ENCODE measurements around the gene KDM5A. TPM values are rescaled to one million over a fixed set of nuclear protein-coding genes. Genes with fewer than 3 reads are reported as not detected.

KDM5A gene
- total RNA-seq, 1 donor from 2014 or later: 45.7 TPM

DNA sequence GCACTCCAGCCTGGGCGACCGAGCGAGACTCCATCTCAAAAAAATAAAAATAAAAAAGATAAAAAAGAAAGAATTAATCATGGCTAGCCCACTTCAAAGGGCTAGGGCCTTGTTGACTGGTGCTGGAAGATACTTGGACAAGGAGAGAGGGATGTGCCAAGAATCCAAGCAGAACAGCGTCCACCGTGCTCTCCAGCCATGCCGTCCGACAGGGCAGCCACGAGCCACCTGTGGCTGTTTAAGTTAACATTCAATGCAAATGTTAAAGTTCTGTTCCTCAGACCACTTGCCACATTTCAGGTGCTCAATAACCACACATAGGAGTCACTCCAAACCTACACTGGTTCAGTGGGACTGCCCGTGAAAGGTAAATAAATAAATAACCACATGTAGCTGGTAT is 147.9 kb downstream of the KDM5A start:
- Histone ChIP-seq H3K27ac (no peak overlapping the region), H3K4me1 (no peaks in the 10 kb centered on the region), H3K9me3 (no peaks in the 10 kb centered on the region), H3K4me3 (no peak overlapping the region), H3K27me3 (no peaks in the 10 kb centered on the region), H3K36me3 (no peaks in the 10 kb centered on the region)
- TF ChIP-seq POLR2AphosphoS5 (IDR thresholded peaks at IDR 0.05; ENCODE audit: insufficient read depth in 1 of 2, low read depth in 1 of 2) (no peak), POLR2A (IDR thresholded peaks at IDR 0.05) (no peak)
- TF ChIP-seq, protein P1, sequence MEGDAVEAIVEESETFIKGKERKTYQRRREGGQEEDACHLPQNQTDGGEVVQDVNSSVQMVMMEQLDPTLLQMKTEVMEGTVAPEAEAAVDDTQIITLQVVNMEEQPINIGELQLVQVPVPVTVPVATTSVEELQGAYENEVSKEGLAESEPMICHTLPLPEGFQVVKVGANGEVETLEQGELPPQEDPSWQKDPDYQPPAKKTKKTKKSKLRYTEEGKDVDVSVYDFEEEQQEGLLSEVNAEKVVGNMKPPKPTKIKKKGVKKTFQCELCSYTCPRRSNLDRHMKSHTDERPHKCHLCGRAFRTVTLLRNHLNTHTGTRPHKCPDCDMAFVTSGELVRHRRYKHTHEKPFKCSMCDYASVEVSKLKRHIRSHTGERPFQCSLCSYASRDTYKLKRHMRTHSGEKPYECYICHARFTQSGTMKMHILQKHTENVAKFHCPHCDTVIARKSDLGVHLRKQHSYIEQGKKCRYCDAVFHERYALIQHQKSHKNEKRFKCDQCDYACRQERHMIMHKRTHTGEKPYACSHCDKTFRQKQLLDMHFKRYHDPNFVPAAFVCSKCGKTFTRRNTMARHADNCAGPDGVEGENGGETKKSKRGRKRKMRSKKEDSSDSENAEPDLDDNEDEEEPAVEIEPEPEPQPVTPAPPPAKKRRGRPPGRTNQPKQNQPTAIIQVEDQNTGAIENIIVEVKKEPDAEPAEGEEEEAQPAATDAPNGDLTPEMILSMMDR (IDR thresholded peaks at IDR 0.05): no peak
- intact Hi-C loops (cut with DNase I): no loop called here
- no peak for DNase-seq (ENCODE audit: extremely low spot score in 2 of 2)

DNA sequence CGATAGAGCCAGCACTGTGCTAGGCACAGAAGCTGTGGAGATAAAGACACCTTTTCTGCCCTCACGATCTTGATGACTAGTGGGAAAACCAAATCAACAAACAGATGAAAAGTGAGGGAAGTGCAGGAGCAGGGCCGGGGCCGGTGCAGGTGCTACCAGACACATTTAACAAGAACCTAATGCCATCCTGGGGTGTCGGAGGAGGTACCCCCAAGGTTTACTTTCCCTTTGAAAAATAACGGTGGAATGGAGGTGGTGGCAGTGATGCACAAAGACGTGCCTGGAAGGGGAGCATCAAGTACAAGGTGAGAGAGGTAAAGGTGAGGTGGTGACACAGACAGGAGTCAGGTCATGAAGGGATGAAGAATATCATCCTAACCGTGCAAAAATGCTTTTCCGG is 148.6 kb downstream of the KDM5A start:
- Histone ChIP-seq H3K27me3 (no peaks in the 10 kb centered on the region), H3K36me3 (no peaks in the 10 kb centered on the region), H3K4me1 (no peaks in the 10 kb centered on the region), H3K27ac (no peak overlapping the region), H3K4me3 (no peak overlapping the region), H3K9me3 (no peaks in the 10 kb centered on the region)
- intact Hi-C loops (cut with DNase I): no loop called here
- TF ChIP-seq POLR2AphosphoS5 (IDR thresholded peaks at IDR 0.05; ENCODE audit: insufficient read depth in 1 of 2, low read depth in 1 of 2) (no peak), POLR2A (IDR thresholded peaks at IDR 0.05) (no peak)
- TF ChIP-seq, protein P1 (IDR thresholded peaks at IDR 0.05): no peak
- peak; percentile 20 to 58 for DNase-seq (ENCODE audit: extremely low spot score in 2 of 2)

DNA sequence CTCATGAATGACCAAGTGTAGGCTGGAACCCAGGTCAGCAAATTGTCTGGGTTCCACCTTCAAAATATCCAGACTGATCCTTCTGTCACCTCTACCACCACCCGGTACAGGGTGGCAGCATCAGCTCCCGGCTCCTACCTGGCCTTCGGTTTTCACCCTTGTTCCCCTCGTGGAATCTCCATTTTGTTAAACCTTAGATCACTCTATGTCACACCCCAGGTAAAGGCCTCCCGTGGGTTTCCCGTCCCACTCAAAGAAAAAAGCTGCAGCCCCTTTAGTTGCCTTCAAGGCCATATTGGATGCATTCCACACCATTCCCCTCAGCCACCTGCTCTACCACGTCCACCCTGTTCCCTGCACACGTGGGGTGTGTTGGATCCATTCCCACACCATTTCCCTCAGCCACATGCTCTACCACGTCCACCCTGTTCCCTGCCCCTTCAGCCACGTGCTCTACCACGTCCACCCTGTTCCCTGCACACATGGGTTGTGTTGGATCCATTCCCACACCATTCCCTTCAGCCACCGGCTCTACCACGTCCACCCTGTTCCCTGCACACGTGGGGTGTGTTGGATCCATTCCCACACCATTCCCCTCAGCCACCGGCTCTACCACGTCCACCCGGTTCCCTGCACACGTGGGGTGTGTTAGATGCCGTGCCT is 150.3 kb downstream of the KDM5A start:
- H3K27me3 ChIP-seq: no peaks in the 10 kb centered on the region
- H3K27ac ChIP-seq: no peak overlapping the region
- no peaks in the 10 kb centered on the region for H3K9me3 ChIP-seq
- peak; percentile 58 to 89 for DNase-seq (ENCODE audit: extremely low spot score in 2 of 2)
- TF ChIP-seq POLR2AphosphoS5 (IDR thresholded peaks at IDR 0.05; ENCODE audit: insufficient read depth in 1 of 2, low read depth in 1 of 2) (no peak), POLR2A (IDR thresholded peaks at IDR 0.05) (no peak)
- TF ChIP-seq, protein P1 (IDR thresholded peaks at IDR 0.05): no peak
- intact Hi-C loops (cut with DNase I): no loop called here
- no peaks in the 10 kb centered on the region for H3K36me3 ChIP-seq
- H3K4me1 ChIP-seq: no peaks in the 10 kb centered on the region
- no peak overlapping the region for H3K4me3 ChIP-seq

DNA sequence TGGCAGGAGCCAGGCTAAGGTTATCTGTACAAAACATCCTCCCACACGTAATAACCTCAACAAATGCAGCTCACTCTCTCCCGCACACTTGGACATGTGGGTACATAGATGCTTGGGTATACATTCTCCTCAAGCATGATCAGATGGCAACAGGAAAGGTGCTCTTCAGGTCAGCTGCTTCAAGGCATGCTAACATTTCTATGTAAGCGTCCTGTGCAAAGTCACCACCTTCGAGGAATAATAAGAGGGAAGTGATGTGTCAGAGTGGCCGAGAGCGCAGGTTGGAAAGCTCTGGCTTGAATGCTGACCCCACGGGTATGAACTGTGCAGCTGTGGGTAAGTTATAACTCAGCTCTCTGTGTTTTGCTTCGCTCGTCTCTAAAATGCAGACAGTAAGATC is 151.0 kb downstream of the KDM5A start:
- Histone ChIP-seq H3K27me3 (no peaks in the 10 kb centered on the region), H3K4me1 (no peaks in the 10 kb centered on the region), H3K27ac (no peak overlapping the region), H3K4me3 (no peak overlapping the region), H3K9me3 (no peaks in the 10 kb centered on the region), H3K36me3 (no peaks in the 10 kb centered on the region)
- intact Hi-C loops (cut with DNase I): no loop called here
- TF ChIP-seq, protein P1 (IDR thresholded peaks at IDR 0.05): no peak
- TF ChIP-seq POLR2AphosphoS5 (IDR thresholded peaks at IDR 0.05; ENCODE audit: insufficient read depth in 1 of 2, low read depth in 1 of 2): no peak
- no peak for TF ChIP-seq POLR2A (IDR thresholded peaks at IDR 0.05)
- peak in 1 of 2 donors; percentile 54 for DNase-seq (ENCODE audit: extremely low spot score in 2 of 2)

DNA sequence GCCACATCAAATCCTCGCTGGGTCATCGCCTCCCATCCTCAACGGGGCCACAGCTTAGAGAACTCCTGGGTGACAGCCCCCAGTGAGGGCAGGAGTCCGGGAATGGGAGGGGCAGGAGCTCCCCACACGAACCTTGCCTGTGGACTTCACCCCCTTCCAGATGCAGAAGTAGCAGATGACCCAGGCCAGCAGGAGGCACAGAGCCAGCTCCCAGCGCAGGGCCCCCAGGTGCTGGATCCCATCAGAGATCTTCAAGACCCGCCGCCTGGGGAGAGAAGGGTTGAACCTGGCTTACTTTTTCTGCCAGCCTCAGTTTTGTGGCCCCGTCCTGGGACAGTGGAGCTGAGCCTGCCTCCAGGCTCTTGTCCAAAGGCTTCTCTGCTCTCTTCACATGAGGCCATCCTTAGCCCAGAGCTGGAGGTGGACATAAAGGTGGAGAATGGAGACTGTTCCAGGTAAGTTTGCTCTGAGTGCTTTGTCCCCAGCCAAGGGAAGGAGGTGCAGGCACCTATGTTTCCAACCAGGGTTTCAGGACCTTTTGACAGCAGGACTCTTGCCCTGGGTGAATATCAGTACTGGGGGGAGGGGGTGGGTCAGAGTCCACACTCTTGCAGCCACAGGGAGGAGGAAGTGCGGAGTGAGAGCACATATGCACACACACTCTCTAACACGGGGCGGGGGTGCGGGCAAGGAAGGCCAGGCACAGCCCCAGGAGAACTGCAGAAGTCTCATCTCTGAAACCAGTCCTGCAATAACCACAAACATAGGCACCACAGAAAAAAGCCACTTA is 151.9 kb downstream of the KDM5A start:
- TF ChIP-seq POLR2AphosphoS5 (IDR thresholded peaks at IDR 0.05; ENCODE audit: insufficient read depth in 1 of 2, low read depth in 1 of 2) (no peak), POLR2A (IDR thresholded peaks at IDR 0.05) (no peak)
- TF ChIP-seq, protein P1 (IDR thresholded peaks at IDR 0.05): no peak
- no peaks in the 10 kb centered on the region for H3K36me3 ChIP-seq
- H3K27me3 ChIP-seq: no peaks in the 10 kb centered on the region
- H3K4me1 ChIP-seq: no peaks in the 10 kb centered on the region
- intact Hi-C loops (cut with DNase I): no loop called here
- H3K27ac ChIP-seq: no peak overlapping the region
- no peaks in the 10 kb centered on the region for H3K9me3 ChIP-seq
- H3K4me3 ChIP-seq: no peak overlapping the region
- peak; percentile 49 to 81 for DNase-seq (ENCODE audit: extremely low spot score in 2 of 2)

Data from vagina (tissue), 2 donors.